Measurements from ENCODE around the gene CPEB3.
A peak's percentile ranks its signal among the peaks of the same experiment; 100 is the strongest.

DNA sequence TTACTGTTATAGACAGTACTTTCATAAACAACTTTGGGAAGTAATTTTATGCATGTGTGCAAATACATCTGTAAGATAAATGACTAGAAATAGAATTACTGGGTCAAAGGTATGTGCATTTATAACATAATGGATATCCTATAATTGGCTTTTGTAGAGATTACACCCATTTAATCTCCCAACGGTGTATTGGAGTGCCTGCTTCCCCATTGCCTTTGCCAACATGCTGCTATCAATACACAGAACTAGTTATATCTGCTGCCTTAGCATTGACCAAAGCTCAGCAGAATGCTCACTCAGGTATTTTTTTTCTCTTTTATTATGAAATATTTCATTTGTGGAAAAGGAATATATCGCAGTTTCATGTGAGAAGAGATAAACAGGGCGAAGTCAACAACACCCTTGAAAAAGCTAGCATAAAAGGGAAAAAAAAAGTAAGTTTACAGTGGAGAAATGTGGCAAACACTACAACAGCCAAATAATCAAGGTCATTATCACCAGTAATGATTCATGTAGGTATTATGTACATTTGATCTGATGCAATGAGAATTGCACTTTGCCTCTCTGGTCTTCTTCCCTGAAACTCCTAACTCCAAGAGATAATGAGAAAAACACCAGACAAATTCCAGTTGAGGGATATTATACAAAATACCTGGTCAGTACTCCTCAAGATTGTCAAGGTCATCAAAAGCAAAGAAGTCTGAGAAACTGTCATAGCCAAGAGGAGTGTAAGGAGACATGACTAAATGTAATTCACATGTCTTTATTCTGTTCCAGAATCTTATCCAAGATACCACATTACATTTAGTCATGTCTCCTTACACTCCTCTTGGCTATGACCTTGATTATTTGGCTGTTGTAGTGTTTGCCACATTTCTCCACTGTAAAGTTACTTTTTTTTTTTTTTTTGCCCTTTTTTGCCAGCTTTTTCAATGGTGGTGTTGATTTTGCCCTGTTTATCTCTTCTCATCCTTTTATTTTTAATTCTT, 36.9 kb upstream of the CPEB3 start:
- TF ChIP-seq, protein P1, sequence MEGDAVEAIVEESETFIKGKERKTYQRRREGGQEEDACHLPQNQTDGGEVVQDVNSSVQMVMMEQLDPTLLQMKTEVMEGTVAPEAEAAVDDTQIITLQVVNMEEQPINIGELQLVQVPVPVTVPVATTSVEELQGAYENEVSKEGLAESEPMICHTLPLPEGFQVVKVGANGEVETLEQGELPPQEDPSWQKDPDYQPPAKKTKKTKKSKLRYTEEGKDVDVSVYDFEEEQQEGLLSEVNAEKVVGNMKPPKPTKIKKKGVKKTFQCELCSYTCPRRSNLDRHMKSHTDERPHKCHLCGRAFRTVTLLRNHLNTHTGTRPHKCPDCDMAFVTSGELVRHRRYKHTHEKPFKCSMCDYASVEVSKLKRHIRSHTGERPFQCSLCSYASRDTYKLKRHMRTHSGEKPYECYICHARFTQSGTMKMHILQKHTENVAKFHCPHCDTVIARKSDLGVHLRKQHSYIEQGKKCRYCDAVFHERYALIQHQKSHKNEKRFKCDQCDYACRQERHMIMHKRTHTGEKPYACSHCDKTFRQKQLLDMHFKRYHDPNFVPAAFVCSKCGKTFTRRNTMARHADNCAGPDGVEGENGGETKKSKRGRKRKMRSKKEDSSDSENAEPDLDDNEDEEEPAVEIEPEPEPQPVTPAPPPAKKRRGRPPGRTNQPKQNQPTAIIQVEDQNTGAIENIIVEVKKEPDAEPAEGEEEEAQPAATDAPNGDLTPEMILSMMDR (IDR thresholded peaks at IDR 0.05; ENCODE audit: low read depth, low read length, missing input control): no peak
- TF ChIP-seq GABPA (IDR thresholded peaks at IDR 0.05 in 1 of 2, conservative IDR thresholded peaks at IDR 0.05 in 1 of 2) (no peak), YY1 (IDR thresholded peaks at IDR 0.05) (no peak), TAF1 (conservative IDR thresholded peaks at IDR 0.05) (no peak), RAD21 (IDR thresholded peaks at IDR 0.05) (no peak), RXRA (IDR thresholded peaks at IDR 0.05) (peak in 1 of 2 donors; percentile 38), SP1 (IDR thresholded peaks at IDR 0.05) (no peak), JUND (IDR thresholded peaks at IDR 0.05) (peak in 1 of 2 donors; percentile 32), EGR1 (IDR thresholded peaks at IDR 0.05; ENCODE audit: low read depth in 2 of 2) (no peak)
- TF ChIP-seq, protein P2, sequence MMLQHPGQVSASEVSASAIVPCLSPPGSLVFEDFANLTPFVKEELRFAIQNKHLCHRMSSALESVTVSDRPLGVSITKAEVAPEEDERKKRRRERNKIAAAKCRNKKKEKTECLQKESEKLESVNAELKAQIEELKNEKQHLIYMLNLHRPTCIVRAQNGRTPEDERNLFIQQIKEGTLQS (IDR thresholded peaks at IDR 0.05): no peak
- TF ChIP-seq, protein P3, sequence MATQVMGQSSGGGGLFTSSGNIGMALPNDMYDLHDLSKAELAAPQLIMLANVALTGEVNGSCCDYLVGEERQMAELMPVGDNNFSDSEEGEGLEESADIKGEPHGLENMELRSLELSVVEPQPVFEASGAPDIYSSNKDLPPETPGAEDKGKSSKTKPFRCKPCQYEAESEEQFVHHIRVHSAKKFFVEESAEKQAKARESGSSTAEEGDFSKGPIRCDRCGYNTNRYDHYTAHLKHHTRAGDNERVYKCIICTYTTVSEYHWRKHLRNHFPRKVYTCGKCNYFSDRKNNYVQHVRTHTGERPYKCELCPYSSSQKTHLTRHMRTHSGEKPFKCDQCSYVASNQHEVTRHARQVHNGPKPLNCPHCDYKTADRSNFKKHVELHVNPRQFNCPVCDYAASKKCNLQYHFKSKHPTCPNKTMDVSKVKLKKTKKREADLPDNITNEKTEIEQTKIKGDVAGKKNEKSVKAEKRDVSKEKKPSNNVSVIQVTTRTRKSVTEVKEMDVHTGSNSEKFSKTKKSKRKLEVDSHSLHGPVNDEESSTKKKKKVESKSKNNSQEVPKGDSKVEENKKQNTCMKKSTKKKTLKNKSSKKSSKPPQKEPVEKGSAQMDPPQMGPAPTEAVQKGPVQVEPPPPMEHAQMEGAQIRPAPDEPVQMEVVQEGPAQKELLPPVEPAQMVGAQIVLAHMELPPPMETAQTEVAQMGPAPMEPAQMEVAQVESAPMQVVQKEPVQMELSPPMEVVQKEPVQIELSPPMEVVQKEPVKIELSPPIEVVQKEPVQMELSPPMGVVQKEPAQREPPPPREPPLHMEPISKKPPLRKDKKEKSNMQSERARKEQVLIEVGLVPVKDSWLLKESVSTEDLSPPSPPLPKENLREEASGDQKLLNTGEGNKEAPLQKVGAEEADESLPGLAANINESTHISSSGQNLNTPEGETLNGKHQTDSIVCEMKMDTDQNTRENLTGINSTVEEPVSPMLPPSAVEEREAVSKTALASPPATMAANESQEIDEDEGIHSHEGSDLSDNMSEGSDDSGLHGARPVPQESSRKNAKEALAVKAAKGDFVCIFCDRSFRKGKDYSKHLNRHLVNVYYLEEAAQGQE (IDR thresholded peaks at IDR 0.05): no peak
- TF ChIP-seq, protein P4, sequence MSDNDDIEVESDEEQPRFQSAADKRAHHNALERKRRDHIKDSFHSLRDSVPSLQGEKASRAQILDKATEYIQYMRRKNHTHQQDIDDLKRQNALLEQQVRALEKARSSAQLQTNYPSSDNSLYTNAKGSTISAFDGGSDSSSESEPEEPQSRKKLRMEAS (IDR thresholded peaks at IDR 0.05): no peak

Data from liver (tissue), 3 donors.